Retina (tissue), 1 donor: ENCODE results near the gene ZSCAN5A.
"Not testable (repeated sequence)": the region's sequence is repeated elsewhere in the genome, so short reads cannot be mapped to it uniquely, and the experiment has no call there.

Experiments
- DNase-seq: peaks from one replicate; pipeline ENCODE4 v3.0.0-alpha.2; 2016

ZSCAN5A gene

GRCh38 chr19:56271151-56271550 lies 43.5 kb downstream of the ZSCAN5A start:
- no peak for DNase-seq

GRCh38 chr19:56270676-56271075 lies 44.0 kb downstream of the ZSCAN5A start:
- DNase-seq = no peak

GRCh38 chr19:56269348-56269747 lies 45.3 kb downstream of the ZSCAN5A start:
- no peak for DNase-seq

- no peak for DNase-seq
Observed at GRCh38 chr19:56266051-56266450, 48.6 kb downstream of the ZSCAN5A start.

GRCh38 chr19:56263319-56263718 lies 51.3 kb downstream of the ZSCAN5A start:
- DNase-seq = no peak

- not testable (repeated sequence) for DNase-seq
Observed at GRCh38 chr19:56261932-56262331, 52.7 kb downstream of the ZSCAN5A start.

- no peak for DNase-seq
Observed at GRCh38 chr19:56261145-56261544, 53.5 kb downstream of the ZSCAN5A start.

GRCh38 chr19:56258272-56258671 lies 56.4 kb downstream of the ZSCAN5A start:
- no peak for DNase-seq

- DNase-seq = peak; percentile 23
Observed at GRCh38 chr19:56253737-56254136, 60.9 kb downstream of the ZSCAN5A start.

- peak; percentile 81 for DNase-seq
Observed at GRCh38 chr19:56252699-56253422, 61.8 kb downstream of the ZSCAN5A start.

GRCh38 chr19:56248736-56249338 lies 65.8 kb downstream of the ZSCAN5A start:
- DNase-seq = not testable (repeated sequence)

GRCh38 chr19:56245764-56246163 lies 68.9 kb downstream of the ZSCAN5A start:
- DNase-seq = not testable (repeated sequence)

GRCh38 chr19:56245121-56245740 lies 69.4 kb downstream of the ZSCAN5A start:
- no peak for DNase-seq

- DNase-seq = no peak
Observed at GRCh38 chr19:56223481-56223880, 91.2 kb downstream of the ZSCAN5A start.

GRCh38 chr19:56222901-56223300 lies 91.7 kb downstream of the ZSCAN5A start:
- DNase-seq = no peak

GRCh38 chr19:56221851-56222250 lies 92.8 kb downstream of the ZSCAN5A start:
- DNase-seq = no peak

- DNase-seq = peak; percentile 9
Observed at GRCh38 chr19:56221442-56221841, 93.2 kb downstream of the ZSCAN5A start.

GRCh38 chr19:56218961-56219360 lies 95.7 kb downstream of the ZSCAN5A start:
- DNase-seq = no peak

GRCh38 chr19:56217039-56217949 lies 97.3 kb downstream of the ZSCAN5A start:
- peak; percentile 82 for DNase-seq

- no peak for DNase-seq
Observed at GRCh38 chr19:56211718-56212117, 102.9 kb downstream of the ZSCAN5A start.

GRCh38 chr19:56210036-56210435 lies 104.6 kb downstream of the ZSCAN5A start:
- DNase-seq = not testable (repeated sequence)

GRCh38 chr19:56209091-56209490 lies 105.5 kb downstream of the ZSCAN5A start:
- no peak for DNase-seq

- DNase-seq = not testable (repeated sequence)
Observed at GRCh38 chr19:56207581-56207980, 107.1 kb downstream of the ZSCAN5A start.
